ENCODE data around the gene C10orf90.
"Not testable (repeated sequence)": the region's sequence is repeated elsewhere in the genome, so short reads cannot be mapped to it uniquely, and the experiment has no call there.

The C10orf90 gene

GRCh38 chr10:126570245-126570570 lies 100.3 kb downstream of the C10orf90 start:
- DNase-seq (no peak), ATAC-seq (replicated peaks) (no peak)
- Mint-ChIP-seq H3K4me1 (no peaks in the 10 kb centered on the region), H3K4me3 (no peak overlapping the region), H3K27ac (no peak overlapping the region), H3K9me3 (peaks cover 0 to 5% of the 10 kb centered on the region in 2 donors), H3K27me3 (peaks cover 0 to 6% of the 10 kb centered on the region in 2 donors), H3K36me3 (no peaks in the 10 kb centered on the region)

GRCh38 chr10:126569513-126570244 lies 100.8 kb downstream of the C10orf90 start:
- H3K4me1 Mint-ChIP-seq = no peaks in the 10 kb centered on the region
- H3K27ac Mint-ChIP-seq = no peak overlapping the region
- H3K9me3 Mint-ChIP-seq = peaks cover 0 to 5% of the 10 kb centered on the region in 2 donors
- no peak for ATAC-seq (replicated peaks)
- DNase-seq = no peak
- peaks cover 0 to 6% of the 10 kb centered on the region in 2 donors for H3K27me3 Mint-ChIP-seq
- no peaks in the 10 kb centered on the region for H3K36me3 Mint-ChIP-seq
- H3K4me3 Mint-ChIP-seq = no peak overlapping the region

DNA sequence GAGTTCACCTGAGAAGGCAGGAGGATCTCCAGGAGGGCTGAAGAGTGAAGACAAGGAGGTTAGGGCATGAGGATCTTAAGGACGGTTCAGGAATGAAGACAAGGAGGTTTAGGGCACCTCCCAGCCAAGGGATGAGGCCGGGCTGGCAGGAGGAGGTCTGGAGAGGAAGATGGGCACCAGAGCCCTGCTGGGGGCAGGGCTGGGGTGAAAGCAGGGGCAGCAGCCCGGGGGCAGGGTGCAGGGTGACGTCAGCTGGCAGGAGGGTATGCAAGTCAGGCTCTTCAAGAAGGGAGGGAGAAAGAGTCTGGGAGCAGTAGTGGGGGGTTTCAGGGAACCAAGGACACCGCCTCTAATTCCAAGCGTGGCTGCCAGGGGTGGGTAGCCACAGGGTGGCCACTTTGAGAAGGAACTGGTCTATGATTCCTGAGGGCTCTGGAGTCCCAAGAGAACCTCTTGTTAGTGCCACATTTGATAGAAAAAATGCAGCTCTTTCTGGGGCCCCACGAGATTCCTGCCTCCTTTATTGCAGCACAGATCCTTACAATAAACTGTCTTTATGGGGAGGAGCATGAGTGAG lies 101.6 kb downstream of the C10orf90 start:
- Mint-ChIP-seq H3K9me3 (peaks cover 0 to 5% of the 10 kb centered on the region in 2 donors), H3K4me1 (no peaks in the 10 kb centered on the region), H3K4me3 (no peak overlapping the region), H3K36me3 (no peaks in the 10 kb centered on the region), H3K27ac (no peak overlapping the region), H3K27me3 (peaks cover 0 to 6% of the 10 kb centered on the region in 2 donors)
- ATAC-seq (replicated peaks) = no peak
- no peak for DNase-seq

GRCh38 chr10:126565871-126566270 lies 104.6 kb downstream of the C10orf90 start:
- ATAC-seq (replicated peaks) (no peak), DNase-seq (no peak)
- Mint-ChIP-seq H3K9me3 (peaks cover 0 to 5% of the 10 kb centered on the region in 2 donors), H3K4me1 (no peaks in the 10 kb centered on the region), H3K27me3 (peaks cover 0 to 6% of the 10 kb centered on the region in 2 donors), H3K4me3 (no peak overlapping the region), H3K36me3 (no peaks in the 10 kb centered on the region), H3K27ac (no peak overlapping the region)

DNA sequence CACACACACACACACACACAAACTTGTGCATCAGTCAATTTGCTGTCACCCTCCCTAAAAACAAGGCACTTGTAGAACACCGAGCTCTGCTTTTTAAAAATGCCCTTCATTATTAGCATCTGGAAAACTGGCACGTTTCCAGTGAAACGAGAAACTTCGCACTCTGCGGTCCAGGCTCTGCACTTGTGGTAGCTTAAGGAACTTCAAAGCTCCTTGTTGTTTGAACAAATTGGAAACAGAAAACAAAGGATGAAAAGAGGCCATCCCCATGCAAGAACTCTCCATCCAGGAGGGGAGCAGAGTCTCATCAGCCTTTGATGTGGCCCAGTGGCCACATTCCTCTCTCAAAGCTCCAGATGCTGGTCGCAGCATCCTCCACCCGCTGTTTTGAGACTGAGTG lies 105.1 kb downstream of the C10orf90 start:
- Mint-ChIP-seq H3K27me3 (peaks cover 0 to 6% of the 10 kb centered on the region in 2 donors), H3K4me1 (no peaks in the 10 kb centered on the region), H3K9me3 (peaks cover 0 to 5% of the 10 kb centered on the region in 2 donors), H3K27ac (no peak overlapping the region), H3K36me3 (no peaks in the 10 kb centered on the region), H3K4me3 (no peak overlapping the region)
- DNase-seq (no peak), ATAC-seq (replicated peaks) (no peak)

DNA sequence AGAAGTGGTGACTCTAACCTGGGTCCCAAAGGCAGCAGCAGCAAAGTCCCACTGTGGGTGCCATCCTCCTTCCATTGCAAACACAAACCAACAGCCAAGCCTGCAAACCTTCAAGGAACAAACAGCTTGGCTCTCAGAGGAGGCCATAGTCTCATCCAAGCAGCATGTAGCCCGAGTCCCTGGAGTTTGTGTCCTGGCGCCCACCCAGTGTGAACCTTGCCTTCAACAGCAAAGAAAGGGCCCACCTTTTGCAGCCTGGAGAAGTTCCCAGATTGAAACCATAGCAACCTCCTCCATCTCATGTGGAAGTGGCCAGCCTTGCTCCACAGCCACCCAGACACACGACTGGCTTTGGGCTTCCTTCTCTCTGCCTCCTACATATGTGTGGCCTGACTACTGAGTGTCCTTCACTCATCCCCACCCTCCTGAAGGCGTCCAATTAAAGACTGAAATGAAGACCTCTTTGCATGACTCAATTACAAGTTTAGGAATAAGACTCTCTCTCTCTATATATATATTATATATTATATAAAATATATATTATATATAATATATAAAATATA lies 106.1 kb downstream of the C10orf90 start:
- no peak for DNase-seq

GRCh38 chr10:126563361-126563760 lies 107.1 kb downstream of the C10orf90 start:
- ATAC-seq (replicated peaks) (no peak), DNase-seq (no peak)
- H3K27me3 Mint-ChIP-seq = peaks cover under 1 to 4% of the 10 kb centered on the region in 2 donors
- H3K4me1 Mint-ChIP-seq = no peaks in the 10 kb centered on the region
- no peak overlapping the region for H3K4me3 Mint-ChIP-seq
- H3K36me3 Mint-ChIP-seq = no peaks in the 10 kb centered on the region
- no peak overlapping the region for H3K27ac Mint-ChIP-seq
- H3K9me3 Mint-ChIP-seq = peaks cover 0 to 5% of the 10 kb centered on the region in 2 donors

More for the DNA sequence above, 106.1 kb downstream of the C10orf90 start:
- ATAC-seq (replicated peaks) = no peak
- H3K4me3 Mint-ChIP-seq = no peak overlapping the region
- peaks cover 2 to 6% of the 10 kb centered on the region in 2 donors for H3K27me3 Mint-ChIP-seq
- H3K9me3 Mint-ChIP-seq = peaks cover 0 to 5% of the 10 kb centered on the region in 2 donors
- no peak overlapping the region for H3K27ac Mint-ChIP-seq
- H3K36me3 Mint-ChIP-seq = no peaks in the 10 kb centered on the region
- H3K4me1 Mint-ChIP-seq = no peaks in the 10 kb centered on the region

DNA sequence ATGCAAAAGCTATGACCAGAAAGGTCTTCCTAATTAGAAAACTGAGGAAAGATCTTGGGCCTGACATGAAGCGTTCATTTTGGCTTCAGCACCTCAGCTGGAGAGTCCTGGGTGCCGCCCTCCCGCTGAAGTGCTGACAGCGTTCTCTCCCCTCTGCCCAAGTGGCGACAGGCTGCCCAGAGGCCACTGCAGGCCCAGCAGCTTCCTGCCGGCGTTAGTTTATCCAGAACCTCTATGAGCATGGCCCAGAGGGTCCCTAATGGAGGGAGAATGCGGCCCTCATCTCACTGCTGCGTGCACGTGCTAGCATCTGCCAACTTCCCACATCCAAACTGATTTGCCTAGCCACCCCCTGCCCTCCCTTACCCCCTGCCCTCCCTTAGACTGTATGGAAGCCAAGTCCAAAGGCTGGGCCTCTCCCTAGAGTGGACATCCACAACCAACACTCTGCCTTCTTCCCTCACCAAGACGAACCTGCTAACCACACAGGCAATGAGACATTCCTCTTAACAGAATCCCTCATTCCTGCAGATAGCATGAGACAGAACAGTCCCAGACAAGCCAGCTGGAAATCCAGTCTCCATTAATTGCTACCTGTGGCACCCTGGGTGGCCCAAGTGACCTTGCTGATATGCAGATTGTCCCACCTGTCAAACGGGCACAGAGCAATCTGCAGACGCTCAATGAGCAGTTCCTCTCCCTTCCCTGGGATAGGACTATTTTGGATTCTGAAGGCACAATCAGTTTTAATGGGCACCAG lies 108.4 kb downstream of the C10orf90 start:
- Mint-ChIP-seq H3K27ac (no peak overlapping the region), H3K4me1 (no peaks in the 10 kb centered on the region), H3K4me3 (no peak overlapping the region), H3K9me3 (peaks cover 0 to 3% of the 10 kb centered on the region in 2 donors), H3K27me3 (peaks cover 0 to 4% of the 10 kb centered on the region in 2 donors), H3K36me3 (no peaks in the 10 kb centered on the region)
- DNase-seq (no peak), ATAC-seq (replicated peaks) (no peak)

- no peaks in the 10 kb centered on the region for H3K4me1 Mint-ChIP-seq
- no peak overlapping the region for H3K27ac Mint-ChIP-seq
- DNase-seq (no peak), ATAC-seq (replicated peaks) (no peak)
- H3K27me3 Mint-ChIP-seq = peaks cover 0 to 4% of the 10 kb centered on the region in 2 donors
- no peaks in the 10 kb centered on the region for H3K36me3 Mint-ChIP-seq
- peaks cover 0 to 2% of the 10 kb centered on the region in 2 donors for H3K9me3 Mint-ChIP-seq
- no peak overlapping the region for H3K4me3 Mint-ChIP-seq
Observed at GRCh38 chr10:126561294-126561920, 109.1 kb downstream of the C10orf90 start.

DNA sequence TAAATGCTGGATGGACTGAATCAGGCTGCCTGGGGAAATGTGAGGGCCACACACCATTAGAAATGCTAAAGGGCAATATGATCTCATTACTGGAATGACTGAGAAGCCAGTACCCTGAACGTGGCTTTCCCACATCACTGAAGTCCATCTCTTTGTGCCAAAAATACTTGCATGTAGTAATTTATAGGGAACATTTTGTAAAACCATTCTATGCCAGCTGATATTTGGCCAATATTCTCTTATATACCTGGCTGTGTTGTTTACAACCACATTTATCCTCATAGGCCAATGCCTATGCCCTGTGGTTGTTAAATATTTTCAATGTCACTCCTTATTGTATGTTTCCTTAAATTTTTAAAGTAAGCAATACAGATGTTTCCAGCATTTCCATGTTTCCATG lies 111.6 kb downstream of the C10orf90 start:
- Mint-ChIP-seq H3K27me3 (peaks cover 0 to 4% of the 10 kb centered on the region in 2 donors), H3K4me3 (no peak overlapping the region), H3K36me3 (no peaks in the 10 kb centered on the region), H3K9me3 (peaks cover 0 to 3% of the 10 kb centered on the region in 2 donors), H3K4me1 (no peaks in the 10 kb centered on the region), H3K27ac (no peak overlapping the region)
- DNase-seq (no peak), ATAC-seq (replicated peaks) (no peak)

DNA sequence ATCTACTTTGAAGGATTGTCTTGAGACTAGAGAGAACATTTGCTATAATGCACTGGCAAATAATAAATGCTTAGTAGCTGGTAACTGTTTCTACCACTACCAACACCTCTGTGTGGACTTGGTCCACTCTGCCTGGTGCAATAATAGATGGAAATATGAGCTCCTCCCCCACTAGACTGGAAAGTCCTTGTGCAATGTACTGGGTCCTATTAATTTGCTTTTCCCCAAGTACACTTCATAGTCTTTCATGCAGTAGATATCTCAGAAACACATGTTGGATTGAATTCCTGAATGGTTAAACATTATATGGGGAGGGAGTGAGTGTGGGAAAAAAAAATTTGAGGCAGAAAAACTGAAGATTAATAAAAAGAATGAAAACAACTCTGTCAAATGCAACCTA lies 119.3 kb downstream of the C10orf90 start:
- no peaks in the 10 kb centered on the region for H3K36me3 Mint-ChIP-seq
- ATAC-seq (replicated peaks) = no peak
- no peak overlapping the region for H3K27ac Mint-ChIP-seq
- no peaks in the 10 kb centered on the region for H3K4me1 Mint-ChIP-seq
- H3K9me3 Mint-ChIP-seq = peaks cover 0 to 6% of the 10 kb centered on the region in 2 donors
- DNase-seq = no peak
- no peak overlapping the region for H3K4me3 Mint-ChIP-seq
- peaks cover 0 to under 1% of the 10 kb centered on the region in 2 donors for H3K27me3 Mint-ChIP-seq

GRCh38 chr10:126550586-126550985 lies 119.9 kb downstream of the C10orf90 start:
- H3K4me3 Mint-ChIP-seq; ATAC-seq (replicated peaks); H3K4me1 Mint-ChIP-seq; H3K27ac Mint-ChIP-seq; H3K9me3 Mint-ChIP-seq; H3K36me3 Mint-ChIP-seq; H3K27me3 Mint-ChIP-seq; DNase-seq: not testable (repeated sequence)

DNA sequence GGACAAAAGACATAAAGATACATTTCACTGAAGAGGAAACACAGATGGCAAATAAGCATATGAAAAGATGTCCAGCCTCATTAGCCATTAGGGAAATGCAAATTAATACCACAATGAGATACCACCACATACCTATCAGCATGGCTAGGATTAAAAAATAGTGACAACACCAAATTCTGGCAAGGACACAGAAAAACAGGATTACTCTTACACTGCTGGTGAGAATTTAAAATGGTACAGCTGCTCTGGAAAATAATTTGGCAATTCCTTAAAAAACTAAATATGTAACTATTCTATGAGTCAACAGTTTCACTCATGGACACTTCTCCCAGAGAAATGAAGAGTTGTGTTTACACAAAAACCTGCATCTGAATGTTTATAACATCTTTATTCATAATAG lies 121.1 kb downstream of the C10orf90 start:
- Mint-ChIP-seq H3K4me1 (no peaks in the 10 kb centered on the region), H3K4me3 (no peak overlapping the region), H3K36me3 (no peaks in the 10 kb centered on the region), H3K27ac (no peak overlapping the region), H3K9me3 (peaks cover 0 to 6% of the 10 kb centered on the region in 2 donors), H3K27me3 (peaks cover 0 to 7% of the 10 kb centered on the region in 2 donors)
- DNase-seq (no peak), ATAC-seq (replicated peaks) (no peak)

- peaks cover 0 to 7% of the 10 kb centered on the region in 2 donors for H3K27me3 Mint-ChIP-seq
- H3K4me1 Mint-ChIP-seq = no peaks in the 10 kb centered on the region
- no peak for ATAC-seq (replicated peaks)
- no peak for DNase-seq
- no peaks in the 10 kb centered on the region for H3K9me3 Mint-ChIP-seq
- no peaks in the 10 kb centered on the region for H3K36me3 Mint-ChIP-seq
- H3K27ac Mint-ChIP-seq = no peak overlapping the region
- no peak overlapping the region for H3K4me3 Mint-ChIP-seq
Observed at GRCh38 chr10:126544565-126544964, 125.9 kb downstream of the C10orf90 start.
